HepG2 (cell line): ENCODE data around the gene CRYBA2. TPM values are rescaled to one million over a fixed set of nuclear protein-coding genes. Genes with fewer than 3 reads are reported as not detected.

ENCODE experiments used
- ADNP ChIP-seq: sonication (generic); formaldehyde crosslinking; IDR thresholded peaks from 2 replicates; pipeline ENCODE4 v1.4.0; 2020; ENCODE audit warnings: missing genetic modification reagents
- BRCA1 ChIP-seq: sonication (generic); formaldehyde crosslinking; IDR thresholded peaks from 2 replicates; pipeline ENCODE4 v1.4.0; 2020; ENCODE audit warnings: missing genetic modification reagents
- CENPBD1 ChIP-seq: sonication (generic); formaldehyde crosslinking; IDR thresholded peaks from 2 replicates; pipeline ENCODE4 v1.8.0; 2022; ENCODE audit warnings: missing genetic modification reagents, low read depth, mild to moderate bottlenecking, borderline replicate concordance
- CREBL2 ChIP-seq: sonication (generic); formaldehyde crosslinking; IDR thresholded peaks from 2 replicates; pipeline ENCODE4 v1.8.1; 2023; ENCODE audit warnings: missing genetic modification reagents, mild to moderate bottlenecking, borderline replicate concordance
- DDIT3 ChIP-seq: sonication (generic); formaldehyde crosslinking; IDR thresholded peaks from 2 replicates; pipeline ENCODE4 v1.4.0; 2020; ENCODE audit warnings: mild to moderate bottlenecking, missing genetic modification reagents
- DRAP1 ChIP-seq: IDR thresholded peaks from 2 replicates; pipeline ENCODE4 v1.6.1; 2016; ENCODE audit warnings: missing genetic modification reagents, missing compliant biosample characterization
- EHMT2 ChIP-seq: fragments of 200-600 bp; sonication (generic); IDR thresholded peaks from 2 replicates; pipeline ENCODE4 v1.7.0; 2017; ENCODE audit warnings: antibody characterized with exemption, low read depth, low read length, borderline replicate concordance
- HIC2 ChIP-seq: sonication (generic); formaldehyde crosslinking; IDR thresholded peaks from 2 replicates; pipeline ENCODE4 v1.9.0; 2022; ENCODE audit warnings: low read depth, missing genetic modification reagents
- HOMEZ ChIP-seq: IDR thresholded peaks from 2 replicates; pipeline ENCODE4 v1.6.1; 2016; ENCODE audit warnings: low read depth
- KDM4B ChIP-seq: sonication (generic); formaldehyde crosslinking; IDR thresholded peaks from 2 replicates; pipeline ENCODE4 v1.4.0; 2020; ENCODE audit warnings: missing genetic modification reagents
- NCOA1 ChIP-seq: sonication (generic); formaldehyde crosslinking; IDR thresholded peaks from 2 replicates; pipeline ENCODE4 v1.9.0; 2021; ENCODE audit warnings: missing genetic modification reagents
- NCOA5 ChIP-seq: sonication (generic); formaldehyde crosslinking; IDR thresholded peaks from 2 replicates; pipeline ENCODE4 v1.4.0; 2020; ENCODE audit warnings: missing genetic modification reagents
- ZBTB39 ChIP-seq: sonication (generic); formaldehyde crosslinking; IDR thresholded peaks from 2 replicates; pipeline ENCODE4 v1.5.0; 2020; ENCODE audit warnings: missing genetic modification reagents
- ZFP36L2 ChIP-seq: sonication (generic); formaldehyde crosslinking; IDR thresholded peaks from 2 replicates; pipeline ENCODE4 v1.4.0; 2020; ENCODE audit warnings: missing genetic modification reagents
- ZFP62 ChIP-seq: sonication (generic); formaldehyde crosslinking; IDR thresholded peaks from 2 replicates; pipeline ENCODE4 v1.4.0; 2020; ENCODE audit warnings: missing genetic modification reagents
- ZMAT5 ChIP-seq: sonication (generic); formaldehyde crosslinking; IDR thresholded peaks from 2 replicates; pipeline ENCODE4 v1.5.0; 2020; ENCODE audit warnings: mild to moderate bottlenecking, low read depth, missing genetic modification reagents, borderline replicate concordance
- ZNF224 ChIP-seq: sonication (generic); formaldehyde crosslinking; IDR thresholded peaks from 2 replicates; pipeline ENCODE4 v1.5.0; 2020; ENCODE audit warnings: mild to moderate bottlenecking, missing genetic modification reagents
- ZNF432 ChIP-seq: sonication (generic); formaldehyde crosslinking; IDR thresholded peaks from 2 replicates; pipeline ENCODE4 v1.5.0; 2020; ENCODE audit warnings: missing genetic modification reagents, mild to moderate bottlenecking, borderline replicate concordance
- ZNF564 ChIP-seq: sonication (generic); formaldehyde crosslinking; IDR thresholded peaks from 2 replicates; pipeline ENCODE4 v1.8.1; 2023; ENCODE audit warnings: mild to moderate bottlenecking, missing genetic modification reagents
- ZNF576 ChIP-seq: sonication (generic); formaldehyde crosslinking; IDR thresholded peaks from 2 replicates; pipeline ENCODE4 v1.4.0; 2020; ENCODE audit warnings: mild to moderate bottlenecking, missing genetic modification reagents
- ZNF746 ChIP-seq: sonication (generic); formaldehyde crosslinking; IDR thresholded peaks from 2 replicates; pipeline ENCODE4 v1.8.0; 2022; ENCODE audit warnings: mild to moderate bottlenecking, missing genetic modification reagents
- ZNF773 ChIP-seq: sonication (generic); formaldehyde crosslinking; IDR thresholded peaks from 2 replicates; pipeline ENCODE4 v1.4.0; 2020; ENCODE audit warnings: missing genetic modification reagents, borderline replicate concordance
- ZNF792 ChIP-seq: IDR thresholded peaks from 2 replicates; pipeline ENCODE4 v1.6.1; 2016
- ZSCAN20 ChIP-seq: sonication (generic); formaldehyde crosslinking; IDR thresholded peaks from 2 replicates; pipeline ENCODE4 v1.4.0; 2020; ENCODE audit warnings: missing genetic modification reagents, mild to moderate bottlenecking, borderline replicate concordance
- ZSCAN25 ChIP-seq: sonication (generic); formaldehyde crosslinking; IDR thresholded peaks from 2 replicates; pipeline ENCODE4 v1.8.0; 2022; ENCODE audit warnings: mild to moderate bottlenecking, missing genetic modification reagents
- polyA plus RNA-seq, 8 experiments: library from polyadenylated mRNA; depleted of rRNA in 3 of 8; stranded (reverse) in 7 of 8; unstranded in 1 of 8; fragments of >200 nt; fragmentation: Illumina TruSeq in 4 of 8; extraction: Trizol in 4 of 8; gene quantifications; 2 replicates each; pipeline versions ENCODE4 v1.2.1 to v1.2.3, GENCODE V29; 2011 to 2016; ENCODE audit warnings: low read depth in 4 of 8, missing spikeins in 1 of 8, mixed read lengths in 1 of 8; ENCODE audit not compliant: insufficient read depth in 1 of 8
- total RNA-seq, 5 experiments: library from RNA; depleted of rRNA; stranded (reverse); fragments of >200 nt; fragmentation: Illumina TruSeq; extraction: Trizol; gene quantifications; 2 replicates each; pipeline ENCODE4 v1.2.3, GENCODE V29; 2016; ENCODE audit warnings: low read depth in 1 of 5

CRYBA2 gene
- total and polyA plus RNA-seq, 2 of the 13 experiments (the other 11 are each of a cell fraction or from before 2014, with no cell fraction given), result not detected

- no peak for TF ChIP-seq CREBL2
- TF ChIP-seq HOMEZ (CRISPR knock-in tag), result 0 out of 2 replicates have a peak, but pooled peaks have one; percentile 17
- no peak for TF ChIP-seq ZFP36L2 (CRISPR knock-in tag)
- TF ChIP-seq ZSCAN25 (CRISPR knock-in tag), result no peak
- no peak for TF ChIP-seq ZBTB39 (CRISPR knock-in tag)
- TF ChIP-seq ZMAT5 (CRISPR knock-in tag), result no peak
- no peak for TF ChIP-seq HIC2 (CRISPR knock-in tag)
- TF ChIP-seq NCOA5 (CRISPR knock-in tag), result no peak
- TF ChIP-seq ZNF746 (CRISPR knock-in tag), result no peak
- TF ChIP-seq CENPBD1 (CRISPR knock-in tag), result no peak
- no peak for TF ChIP-seq ZFP62
- TF ChIP-seq ZNF224 (CRISPR knock-in tag), result no peak
- no peak for TF ChIP-seq BRCA1 (CRISPR knock-in tag)
- TF ChIP-seq ZNF576, result no peak
- no peak for TF ChIP-seq ZNF432 (CRISPR knock-in tag)
- no peak for TF ChIP-seq ZNF792 (CRISPR knock-in tag)
- TF ChIP-seq ZSCAN20 (CRISPR knock-in tag), result no peak
- no peak for TF ChIP-seq EHMT2
- TF ChIP-seq ADNP (CRISPR knock-in tag), result no peak
- no peak for TF ChIP-seq ZNF564 (CRISPR knock-in tag)
- TF ChIP-seq NCOA1, result no peak
- no peak for TF ChIP-seq DDIT3 (CRISPR knock-in tag)
- no peak for TF ChIP-seq KDM4B (CRISPR knock-in tag)
- no peak for TF ChIP-seq ZNF773 (CRISPR knock-in tag)
- 0 out of 2 replicates have a peak, but pooled peaks have one; percentile 36 for TF ChIP-seq DRAP1 (CRISPR knock-in tag)
Observed at GRCh38 chr2:219029829-219030165, 36.6 kb upstream of the CRYBA2 start (continued).
